Activated CD8-positive, alpha-beta memory T cell treated with anti-CD3 and anti-CD28 coated beads, Interleukin-2, amount 10 ng/mL, durations not matched to agents 7 days and 5 days (primary cell): Measurements from ENCODE around the gene PHF2. TPM values are rescaled to one million over a fixed set of nuclear protein-coding genes. Genes with fewer than 3 reads are reported as not detected.
A peak's percentile ranks its signal among the peaks of the same experiment; 100 is the strongest.
"Not testable (repeated sequence)": the region's sequence is repeated elsewhere in the genome, so short reads cannot be mapped to it uniquely, and the experiment has no call there.

Experiments used
- ATAC-seq: fragments of 150-1000 bp; cut with Tn5 transposase; one replicate; pipeline ENCODE4 v1.10.0; 2021; ENCODE audit warnings: moderate library complexity
- CTCF ChIA-PET: fragments of 350-600 bp; sonication (Branson Sonifier 250); formaldehyde crosslinking; loops from one replicate; lab custom pipeline; 2021; ENCODE audit warnings: antibody characterized with exemption; lab: Charles Lee
- DNase-seq: peaks from one replicate; pipeline ENCODE4 v3.0.0-alpha.2; 2020
- H3K27ac Mint-ChIP-seq: one replicate; pipeline ENCODE4 v1.8.0; 2021; ENCODE audit warnings: mild to moderate bottlenecking, mixed read lengths
- H3K27me3 Mint-ChIP-seq: one replicate; pipeline ENCODE4 v1.8.0; 2021; ENCODE audit warnings: mixed read lengths
- H3K36me3 Mint-ChIP-seq: one replicate; pipeline ENCODE4 v1.8.0; 2021; ENCODE audit warnings: mild to moderate bottlenecking, mixed read lengths
- H3K4me1 Mint-ChIP-seq: one replicate; pipeline ENCODE4 v1.8.0; 2021; ENCODE audit warnings: mixed read lengths
- H3K4me3 Mint-ChIP-seq: one replicate; pipeline ENCODE4 v1.8.0; 2021; ENCODE audit warnings: mild to moderate bottlenecking, moderate library complexity, mixed read lengths
- H3K9me3 Mint-ChIP-seq: one replicate; pipeline ENCODE4 v1.8.0; 2022; ENCODE audit warnings: low read depth, mixed read lengths
- total RNA-seq, 2 experiments: library from RNA; stranded (reverse); gene quantifications; one replicate each; pipeline ENCODE4 v1.2.3, GENCODE V29; 2021

PHF2 gene
- total RNA-seq, 2 experiments from 2014 or later, result 25.1 to 26.3 TPM

- Mint-ChIP-seq H3K27ac (no peak overlapping the region), H3K4me1 (no peaks in the 10 kb centered on the region), H3K27me3 (no peaks in the 10 kb centered on the region), H3K36me3 (peaks cover 3% of the 10 kb centered on the region), H3K9me3 (no peaks in the 10 kb centered on the region), H3K4me3 (no peak overlapping the region)
- no peak for ATAC-seq
- CTCF ChIA-PET, result no interaction called here
- DNase-seq, result no peak
Measured at GRCh38 chr9:93671020-93671338, 94.6 kb downstream of the PHF2 start.

GRCh38 chr9:93672330-93673020 lies 96.1 kb downstream of the PHF2 start:
- H3K27me3 Mint-ChIP-seq, ATAC-seq, CTCF ChIA-PET, H3K9me3 Mint-ChIP-seq, H3K36me3 Mint-ChIP-seq, DNase-seq, H3K27ac Mint-ChIP-seq, H3K4me1 Mint-ChIP-seq, H3K4me3 Mint-ChIP-seq: not testable (repeated sequence)

- no peaks in the 10 kb centered on the region for H3K4me1 Mint-ChIP-seq
- no peaks in the 10 kb centered on the region for H3K27me3 Mint-ChIP-seq
- H3K9me3 Mint-ChIP-seq, result no peaks in the 10 kb centered on the region
- H3K27ac Mint-ChIP-seq, result no peak overlapping the region
- H3K36me3 Mint-ChIP-seq, result peaks cover 3% of the 10 kb centered on the region
- CTCF ChIA-PET, result no interaction called here
- H3K4me3 Mint-ChIP-seq, result no peak overlapping the region
- DNase-seq (peak; percentile 31), ATAC-seq (no peak)
Measured at GRCh38 chr9:93673021-93673838, 96.8 kb downstream of the PHF2 start.

GRCh38 chr9:93673839-93674334 lies 97.5 kb downstream of the PHF2 start:
- Mint-ChIP-seq H3K36me3 (peaks cover 3% of the 10 kb centered on the region), H3K4me3 (no peak overlapping the region)

GRCh38 chr9:93674580-93675335 lies 98.4 kb downstream of the PHF2 start:
- no peaks in the 10 kb centered on the region for H3K9me3 Mint-ChIP-seq
- DNase-seq (peak; percentile 33), ATAC-seq (no peak)
- peaks cover 3% of the 10 kb centered on the region for H3K36me3 Mint-ChIP-seq
- no peak overlapping the region for H3K4me3 Mint-ChIP-seq
- no peak overlapping the region for H3K27ac Mint-ChIP-seq
- no peaks in the 10 kb centered on the region for H3K4me1 Mint-ChIP-seq
- H3K27me3 Mint-ChIP-seq, result no peaks in the 10 kb centered on the region
- CTCF ChIA-PET, result no interaction called here

More at GRCh38 chr9:93673839-93674334, 97.5 kb downstream of the PHF2 start:
- Mint-ChIP-seq H3K9me3 (no peaks in the 10 kb centered on the region), H3K27me3 (no peaks in the 10 kb centered on the region), H3K27ac (no peak overlapping the region), H3K4me1 (no peaks in the 10 kb centered on the region)
- ATAC-seq (no peak), DNase-seq (peak; percentile 31)
- CTCF ChIA-PET, result no interaction called here

GRCh38 chr9:93675336-93676150 lies 99.2 kb downstream of the PHF2 start:
- Mint-ChIP-seq H3K36me3 (peaks cover 3% of the 10 kb centered on the region), H3K9me3 (no peaks in the 10 kb centered on the region), H3K4me3 (no peak overlapping the region), H3K4me1 (no peaks in the 10 kb centered on the region), H3K27ac (no peak overlapping the region), H3K27me3 (no peaks in the 10 kb centered on the region)
- peak; percentile 36 for DNase-seq
- ATAC-seq, result no peak
- CTCF ChIA-PET, result no interaction called here

- H3K4me3 Mint-ChIP-seq, result no peak overlapping the region
Measured at GRCh38 chr9:93676310-93677047, 100.1 kb downstream of the PHF2 start.

GRCh38 chr9:93677048-93677571 lies 100.7 kb downstream of the PHF2 start:
- peak; percentile 23 for DNase-seq
- Mint-ChIP-seq H3K36me3 (peaks cover 3% of the 10 kb centered on the region), H3K4me1 (no peaks in the 10 kb centered on the region), H3K9me3 (no peaks in the 10 kb centered on the region), H3K4me3 (no peak overlapping the region), H3K27me3 (no peaks in the 10 kb centered on the region), H3K27ac (no peak overlapping the region)
- CTCF ChIA-PET, result no interaction called here
- ATAC-seq, result no peak

More at GRCh38 chr9:93676310-93677047, 100.1 kb downstream of the PHF2 start:
- Mint-ChIP-seq H3K9me3 (no peaks in the 10 kb centered on the region), H3K36me3 (peaks cover 3% of the 10 kb centered on the region), H3K27me3 (no peaks in the 10 kb centered on the region), H3K27ac (no peak overlapping the region), H3K4me1 (no peaks in the 10 kb centered on the region)
- DNase-seq (peak; percentile 31), ATAC-seq (no peak)
- CTCF ChIA-PET, result interaction anchor here (0.7 kb wide), 1 partner anchor 1841 kb away, joined by 3 read pairs; no protein-coding TSS in a partner anchor

GRCh38 chr9:93677641-93678136 lies 101.3 kb downstream of the PHF2 start:
- CTCF ChIA-PET, result no interaction called here
- H3K9me3 Mint-ChIP-seq, result no peaks in the 10 kb centered on the region
- no peak overlapping the region for H3K4me3 Mint-ChIP-seq
- no peak for ATAC-seq
- H3K4me1 Mint-ChIP-seq, result no peaks in the 10 kb centered on the region
- DNase-seq, result peak; percentile 36
- H3K27me3 Mint-ChIP-seq, result no peaks in the 10 kb centered on the region
- no peak overlapping the region for H3K27ac Mint-ChIP-seq
- peaks cover 2% of the 10 kb centered on the region for H3K36me3 Mint-ChIP-seq

GRCh38 chr9:93678199-93679019 lies 102.0 kb downstream of the PHF2 start:
- CTCF ChIA-PET, result interaction anchor here (1.0 to 1.7 kb wide), 3 partner anchors 112 to 285 kb away, joined by 3 to 4 read pairs (median 4); no protein-coding TSS in a partner anchor
- H3K9me3 Mint-ChIP-seq, result no peaks in the 10 kb centered on the region
- ATAC-seq (no peak), DNase-seq (peak; percentile 35)
- H3K4me3 Mint-ChIP-seq, result no peak overlapping the region
- no peak overlapping the region for H3K27ac Mint-ChIP-seq
- no peaks in the 10 kb centered on the region for H3K27me3 Mint-ChIP-seq
- no peaks in the 10 kb centered on the region for H3K36me3 Mint-ChIP-seq
- no peaks in the 10 kb centered on the region for H3K4me1 Mint-ChIP-seq
